ENCODE measurements around the gene SLC24A3. TPM values are rescaled to one million over a fixed set of nuclear protein-coding genes. Genes with fewer than 3 reads are reported as not detected.

Gene SLC24A3
- total and polyA plus RNA-seq, 4 experiments from 2014 or later = not detected

- Mint-ChIP-seq H3K9me3 (peaks cover 0 to 6% (median 3%) of the 10 kb centered on the region in 8 donors), H3K27ac (no peak overlapping the region)
Measured at GRCh38 chr20:19376451-19377229, 164.2 kb downstream of the SLC24A3 start.

GRCh38 chr20:19378058-19378457, 165.6 kb downstream of the SLC24A3 start:
- ChIA-PET CTCF (ENCODE audit: partially characterized antibody) (no interaction called here), POLR2A (ENCODE audit: partially characterized antibody) (no interaction called here)
- Mint-ChIP-seq H3K4me3 (no peak overlapping the region), H3K9me3 (peaks cover 0 to 6% (median 2%) of the 10 kb centered on the region in 8 donors), H3K4me1 (no peaks in the 10 kb centered on the region), H3K36me3 (no peaks in the 10 kb centered on the region), H3K27ac (peak overlapping the region in 1 of 7 donors; percentile 31), H3K27me3 (no peaks in the 10 kb centered on the region)
- Histone ChIP-seq H3K27ac (ENCODE audit: low read depth, low read length) (no peak overlapping the region), H3K4me1 (ENCODE audit: insufficient read depth, low read length) (no peaks in the 10 kb centered on the region), H3K9me3 (ENCODE audit: control insufficient read depth in 1 of 2, low read length in 2 of 2) (no peaks in the 10 kb centered on the region), H3K4me3 (ENCODE audit: low read length in 2 of 2) (no peak overlapping the region), H3K36me3 (ENCODE audit: insufficient read depth, low read length) (no peaks in the 10 kb centered on the region), H3K27me3 (ENCODE audit: insufficient read depth, low read length) (no peaks in the 10 kb centered on the region)
- intact Hi-C loops (cut with micrococcal nuclease) = no loop called here
- DNase-seq = no peak

More at GRCh38 chr20:19376451-19377229, 164.2 kb downstream of the SLC24A3 start:
- Histone ChIP-seq H3K27ac (ENCODE audit: low read depth, low read length) (no peak overlapping the region), H3K9me3 (ENCODE audit: control insufficient read depth in 1 of 2, low read length in 2 of 2) (no peaks in the 10 kb centered on the region), H3K4me3 (ENCODE audit: low read length in 2 of 2) (no peak overlapping the region), H3K4me1 (ENCODE audit: insufficient read depth, low read length) (no peaks in the 10 kb centered on the region), H3K27me3 (ENCODE audit: insufficient read depth, low read length) (no peaks in the 10 kb centered on the region), H3K36me3 (ENCODE audit: insufficient read depth, low read length) (no peaks in the 10 kb centered on the region)
- H3K4me1 Mint-ChIP-seq = no peaks in the 10 kb centered on the region
- ChIA-PET CTCF (ENCODE audit: partially characterized antibody) (no interaction called here), POLR2A (ENCODE audit: partially characterized antibody) (no interaction called here)
- intact Hi-C loops (cut with micrococcal nuclease) = no loop called here
- no peak for DNase-seq
- no peaks in the 10 kb centered on the region for H3K36me3 Mint-ChIP-seq
- no peaks in the 10 kb centered on the region for H3K27me3 Mint-ChIP-seq
- no peak overlapping the region for H3K4me3 Mint-ChIP-seq

DNA sequence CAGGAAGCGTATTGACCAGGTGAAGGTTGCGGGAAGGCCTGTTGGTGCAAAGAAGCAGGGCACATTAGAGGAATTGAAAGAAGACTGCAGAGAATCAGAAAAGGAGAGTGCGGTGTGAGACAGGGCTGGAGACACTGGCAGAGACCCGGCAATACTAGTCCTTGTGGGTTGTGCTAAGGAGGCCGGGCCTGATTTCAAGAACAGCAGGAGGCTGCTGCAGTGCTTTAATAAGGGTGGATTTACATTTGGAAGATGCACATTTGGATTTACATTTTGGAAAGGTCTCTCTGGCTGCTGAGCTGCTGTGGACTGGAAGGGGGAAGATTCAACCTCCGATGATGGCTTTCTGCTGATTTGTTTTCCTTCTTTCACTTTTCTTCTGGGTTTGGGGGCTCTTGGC, 167.8 kb downstream of the SLC24A3 start:
- Histone ChIP-seq H3K27ac (ENCODE audit: low read depth, low read length) (no peak overlapping the region), H3K36me3 (ENCODE audit: insufficient read depth, low read length) (no peaks in the 10 kb centered on the region), H3K9me3 (ENCODE audit: control insufficient read depth in 1 of 2, low read length in 2 of 2) (no peaks in the 10 kb centered on the region), H3K4me1 (ENCODE audit: insufficient read depth, low read length) (no peaks in the 10 kb centered on the region), H3K27me3 (ENCODE audit: insufficient read depth, low read length) (no peaks in the 10 kb centered on the region), H3K4me3 (ENCODE audit: low read length in 2 of 2) (no peak overlapping the region)
- Mint-ChIP-seq H3K4me3 (no peak overlapping the region), H3K9me3 (peaks cover 0 to 6% (median under 1%) of the 10 kb centered on the region in 8 donors), H3K27ac (peak overlapping the region in 1 of 7 donors; percentile 66), H3K36me3 (no peaks in the 10 kb centered on the region), H3K27me3 (no peaks in the 10 kb centered on the region), H3K4me1 (no peaks in the 10 kb centered on the region)
- ChIA-PET POLR2A (ENCODE audit: partially characterized antibody) (no interaction called here), CTCF (ENCODE audit: partially characterized antibody) (no interaction called here)
- DNase-seq = no peak
- intact Hi-C loops (cut with micrococcal nuclease) = no loop called here

DNA sequence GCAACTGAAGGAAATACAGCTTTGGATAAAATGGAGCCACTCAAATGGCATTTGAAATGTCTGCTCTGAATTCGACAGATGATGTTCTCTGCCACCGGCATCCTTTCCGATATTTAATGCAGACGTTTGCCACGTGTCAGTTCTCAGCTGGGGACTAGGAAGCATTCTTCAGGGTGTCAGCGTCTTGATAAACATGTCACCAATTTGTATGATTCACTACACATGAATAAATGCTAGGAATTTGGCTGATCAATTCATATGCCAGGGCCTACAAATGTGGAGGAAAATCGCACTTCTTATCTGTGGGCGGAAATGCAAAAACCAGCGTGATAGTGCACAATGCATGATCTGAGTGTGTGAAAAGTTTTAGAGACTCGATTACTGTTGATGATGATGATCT, 169.5 kb downstream of the SLC24A3 start:
- H3K36me3 Mint-ChIP-seq = no peaks in the 10 kb centered on the region
- Histone ChIP-seq H3K36me3 (ENCODE audit: insufficient read depth, low read length) (no peaks in the 10 kb centered on the region), H3K4me1 (ENCODE audit: insufficient read depth, low read length) (no peaks in the 10 kb centered on the region), H3K9me3 (ENCODE audit: control insufficient read depth in 1 of 2, low read length in 2 of 2) (no peaks in the 10 kb centered on the region), H3K27me3 (ENCODE audit: insufficient read depth, low read length) (no peaks in the 10 kb centered on the region), H3K27ac (ENCODE audit: low read depth, low read length) (no peak overlapping the region), H3K4me3 (ENCODE audit: low read length in 2 of 2) (no peak overlapping the region)
- no peak for DNase-seq
- H3K27me3 Mint-ChIP-seq = no peaks in the 10 kb centered on the region
- POLR2A ChIA-PET (ENCODE audit: partially characterized antibody) = no interaction called here
- no peak overlapping the region for H3K4me3 Mint-ChIP-seq
- H3K27ac Mint-ChIP-seq = no peak overlapping the region
- intact Hi-C loops (cut with micrococcal nuclease) = no loop called here
- CTCF ChIA-PET (ENCODE audit: partially characterized antibody) = no interaction called here
- no peaks in the 10 kb centered on the region for H3K4me1 Mint-ChIP-seq
- peaks cover 0 to 6% (median 0%) of the 10 kb centered on the region in 8 donors for H3K9me3 Mint-ChIP-seq

GRCh38 chr20:19382386-19383340, 170.2 kb downstream of the SLC24A3 start:
- peaks cover 0 to 6% (median 0%) of the 10 kb centered on the region in 8 donors for H3K9me3 Mint-ChIP-seq
- H3K36me3 ChIP-seq (ENCODE audit: insufficient read depth, low read length) = no peaks in the 10 kb centered on the region
- H3K4me1 ChIP-seq (ENCODE audit: insufficient read depth, low read length) = no peaks in the 10 kb centered on the region
- no peaks in the 10 kb centered on the region for H3K27me3 Mint-ChIP-seq
- H3K27me3 ChIP-seq (ENCODE audit: insufficient read depth, low read length) = no peaks in the 10 kb centered on the region
- H3K4me3 Mint-ChIP-seq = no peak overlapping the region
- no peaks in the 10 kb centered on the region for H3K36me3 Mint-ChIP-seq
- ChIA-PET POLR2A (ENCODE audit: partially characterized antibody) (no interaction called here), CTCF (ENCODE audit: partially characterized antibody) (no interaction called here)
- H3K9me3 ChIP-seq (ENCODE audit: control insufficient read depth in 1 of 2, low read length in 2 of 2) = no peaks in the 10 kb centered on the region
- no peak overlapping the region for H3K27ac ChIP-seq (ENCODE audit: low read depth, low read length)
- no peaks in the 10 kb centered on the region for H3K4me1 Mint-ChIP-seq
- no peak overlapping the region for H3K27ac Mint-ChIP-seq
- intact Hi-C loops (cut with micrococcal nuclease) = no loop called here
- DNase-seq = no peak
- H3K4me3 ChIP-seq (ENCODE audit: low read length in 2 of 2) = no peak overlapping the region

DNA sequence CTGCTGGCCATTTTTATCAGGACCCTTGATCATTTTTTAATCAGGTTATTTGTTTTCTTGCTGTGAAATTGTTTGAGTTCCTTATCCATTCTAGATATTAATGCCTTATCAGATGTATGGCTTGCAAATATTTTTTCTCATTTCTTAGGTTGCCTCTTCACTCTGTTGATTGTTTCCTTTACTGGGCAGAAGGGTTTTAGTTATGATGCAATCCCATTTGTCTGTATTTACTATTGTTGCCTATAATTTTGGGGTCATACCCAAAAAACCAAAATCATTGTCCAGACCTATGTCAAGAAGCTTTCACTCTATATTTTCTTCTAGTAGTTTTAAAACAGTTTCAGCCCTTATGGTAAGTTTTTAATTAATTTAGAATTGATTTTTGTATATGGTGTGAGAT, 172.5 kb downstream of the SLC24A3 start:
- CTCF ChIA-PET (ENCODE audit: partially characterized antibody) = no interaction called here
- H3K27ac Mint-ChIP-seq = no peak overlapping the region

DNA sequence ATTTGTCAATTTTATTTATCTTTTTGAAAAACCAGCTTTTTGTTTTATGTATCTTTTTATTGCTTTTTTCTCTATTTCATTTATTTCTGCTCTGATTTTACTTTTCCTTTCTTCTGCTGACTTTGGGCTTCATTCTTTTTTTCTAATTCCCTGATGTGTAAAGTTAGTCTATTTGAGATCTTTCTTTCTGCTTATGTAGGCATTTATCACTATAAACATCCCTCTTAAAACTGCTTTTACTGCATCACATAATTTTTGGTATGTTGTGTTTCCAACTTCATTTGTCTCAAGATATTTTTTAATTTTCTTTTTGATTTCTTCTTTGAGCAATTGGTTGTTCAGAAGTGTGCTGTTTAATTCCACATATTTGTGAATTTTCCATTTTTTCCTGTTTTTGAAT, 174.8 kb downstream of the SLC24A3 start:
- no peak overlapping the region for H3K4me3 Mint-ChIP-seq
- intact Hi-C loops (cut with micrococcal nuclease) = no loop called here

More for the DNA sequence above, 172.5 kb downstream of the SLC24A3 start:
- Histone ChIP-seq H3K4me1 (ENCODE audit: insufficient read depth, low read length) (no peaks in the 10 kb centered on the region), H3K36me3 (ENCODE audit: insufficient read depth, low read length) (no peaks in the 10 kb centered on the region), H3K27ac (ENCODE audit: low read depth, low read length) (no peak overlapping the region), H3K27me3 (ENCODE audit: insufficient read depth, low read length) (no peaks in the 10 kb centered on the region), H3K4me3 (ENCODE audit: low read length in 2 of 2) (no peak overlapping the region), H3K9me3 (ENCODE audit: control insufficient read depth in 1 of 2, low read length in 2 of 2) (no peaks in the 10 kb centered on the region)
- Mint-ChIP-seq H3K4me3 (no peak overlapping the region), H3K9me3 (peaks cover 0 to 12% (median 5%) of the 10 kb centered on the region in 8 donors), H3K4me1 (no peaks in the 10 kb centered on the region), H3K27me3 (no peaks in the 10 kb centered on the region), H3K36me3 (no peaks in the 10 kb centered on the region)
- intact Hi-C loops (cut with micrococcal nuclease) = no loop called here
- no peak for DNase-seq
- POLR2A ChIA-PET (ENCODE audit: partially characterized antibody) = no interaction called here

More for the DNA sequence above, 174.8 kb downstream of the SLC24A3 start:
- no peak overlapping the region for H3K4me3 ChIP-seq (ENCODE audit: low read length in 2 of 2)
- Mint-ChIP-seq H3K9me3 (peaks cover 0 to 14% (median 9%) of the 10 kb centered on the region in 8 donors), H3K27ac (no peak overlapping the region), H3K36me3 (no peaks in the 10 kb centered on the region), H3K27me3 (no peaks in the 10 kb centered on the region), H3K4me1 (no peaks in the 10 kb centered on the region)
- DNase-seq = no peak
- H3K9me3 ChIP-seq (ENCODE audit: control insufficient read depth in 1 of 2, low read length in 2 of 2) = no peaks in the 10 kb centered on the region
- POLR2A ChIA-PET (ENCODE audit: partially characterized antibody) = no interaction called here
- H3K27me3 ChIP-seq (ENCODE audit: insufficient read depth, low read length) = no peaks in the 10 kb centered on the region
- CTCF ChIA-PET (ENCODE audit: partially characterized antibody) = no interaction called here
- no peaks in the 10 kb centered on the region for H3K4me1 ChIP-seq (ENCODE audit: insufficient read depth, low read length)
- no peak overlapping the region for H3K27ac ChIP-seq (ENCODE audit: low read depth, low read length)
- H3K36me3 ChIP-seq (ENCODE audit: insufficient read depth, low read length) = no peaks in the 10 kb centered on the region

Data from CD4-positive, alpha-beta memory T cell (primary cell).